Measurements from ENCODE around the gene SCGB1D1.

The SCGB1D1 gene, protein sequence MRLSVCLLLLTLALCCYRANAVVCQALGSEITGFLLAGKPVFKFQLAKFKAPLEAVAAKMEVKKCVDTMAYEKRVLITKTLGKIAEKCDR

DNA sequence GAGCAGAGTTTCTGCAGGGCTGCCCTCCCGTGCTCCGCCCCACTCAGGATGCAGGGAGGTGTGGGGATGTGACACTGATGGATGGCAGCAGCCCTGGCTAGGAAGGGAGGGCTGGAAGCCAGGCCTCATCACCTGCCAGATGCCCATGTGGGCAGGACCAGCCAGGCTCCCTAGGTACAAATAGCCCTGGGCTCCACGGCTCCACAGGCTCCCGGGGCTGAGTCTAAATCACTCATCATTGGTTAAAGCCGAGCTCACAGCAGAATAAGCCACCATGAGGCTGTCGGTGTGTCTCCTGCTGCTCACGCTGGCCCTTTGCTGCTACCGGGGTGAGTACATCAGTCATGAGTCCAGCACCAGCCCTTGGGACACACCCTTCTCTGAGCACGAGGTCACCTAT, at the start of gene SCGB1D1:
SCGB1D1 (plus strand) TSS at position 206 of the 400 bp plus-strand sequence; CDS start at position 275, 69 bp downstream.
- TF ChIP-seq GATA3 (IDR thresholded peaks at IDR 0.05; ENCODE audit: low read depth, low read length), result no peak

GRCh38 chr11:62140304-62141110, 49.5 kb upstream of the SCGB1D1 start:
- TF ChIP-seq GATA3 (IDR thresholded peaks at IDR 0.05; ENCODE audit: low read depth, low read length) (no peak), GATA2 (IDR thresholded peaks at IDR 0.05; ENCODE audit: low read depth, low read length) (no peak)

GRCh38 chr11:62141111-62142042, 48.6 kb upstream of the SCGB1D1 start:
- TF ChIP-seq GATA2 (IDR thresholded peaks at IDR 0.05; ENCODE audit: low read depth, low read length) (no peak), GATA3 (IDR thresholded peaks at IDR 0.05; ENCODE audit: low read depth, low read length) (no peak)

DNA sequence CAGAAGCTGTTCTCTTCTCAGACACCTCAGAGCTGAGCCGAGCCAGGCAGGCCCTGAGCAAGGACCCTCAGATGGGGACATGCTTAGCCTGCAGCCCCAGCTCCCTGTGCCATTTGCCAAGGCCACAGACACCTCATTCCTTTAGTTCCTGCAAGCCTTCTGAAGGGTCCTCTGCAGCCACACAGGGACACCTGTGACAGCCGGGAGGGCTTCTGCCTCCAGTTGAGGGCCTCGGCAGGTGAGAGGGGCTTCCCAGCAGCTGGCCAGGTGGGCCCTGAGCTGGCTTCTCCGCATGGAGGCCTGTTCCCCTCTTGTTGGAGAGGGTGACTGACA, 48.0 kb upstream of the SCGB1D1 start:
- TF ChIP-seq GATA2 (IDR thresholded peaks at IDR 0.05; ENCODE audit: low read depth, low read length) (no peak), GATA3 (IDR thresholded peaks at IDR 0.05; ENCODE audit: low read depth, low read length) (no peak)

- no peak for TF ChIP-seq GATA2 (IDR thresholded peaks at IDR 0.05; ENCODE audit: low read depth, low read length)
- no peak for TF ChIP-seq GATA3 (IDR thresholded peaks at IDR 0.05; ENCODE audit: low read depth, low read length)
Measured at GRCh38 chr11:62142921-62143320, 47.1 kb upstream of the SCGB1D1 start.

DNA sequence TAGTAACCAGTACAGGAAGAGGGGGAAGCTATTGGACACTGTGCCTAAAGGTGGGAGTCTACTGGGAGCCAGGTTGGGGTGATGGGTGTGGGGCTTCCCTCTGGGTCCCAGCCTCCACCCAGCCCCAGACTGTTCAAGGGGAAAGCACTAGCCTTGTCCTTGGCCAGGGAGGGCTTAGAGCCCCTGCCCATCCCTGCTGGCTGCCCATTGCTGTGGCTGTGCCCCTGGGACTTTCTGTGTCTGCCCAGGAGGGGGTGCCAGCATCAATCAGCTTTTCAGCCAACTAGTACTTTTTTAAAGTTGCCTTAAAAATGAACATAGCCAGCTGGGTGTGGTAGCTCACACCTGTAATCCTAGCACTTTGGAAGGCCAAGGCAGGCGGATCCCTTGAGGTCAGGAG, 46.3 kb upstream of the SCGB1D1 start:
- TF ChIP-seq GATA3 (IDR thresholded peaks at IDR 0.05; ENCODE audit: low read depth, low read length) (no peak), GATA2 (IDR thresholded peaks at IDR 0.05; ENCODE audit: low read depth, low read length) (no peak)

GRCh38 chr11:62144641-62145255, 45.3 kb upstream of the SCGB1D1 start:
- TF ChIP-seq GATA3 (IDR thresholded peaks at IDR 0.05; ENCODE audit: low read depth, low read length) (no peak), GATA2 (IDR thresholded peaks at IDR 0.05; ENCODE audit: low read depth, low read length) (no peak)

GRCh38 chr11:62145261-62145871, 44.6 kb upstream of the SCGB1D1 start:
- TF ChIP-seq GATA2 (IDR thresholded peaks at IDR 0.05; ENCODE audit: low read depth, low read length), result no peak
- TF ChIP-seq GATA3 (IDR thresholded peaks at IDR 0.05; ENCODE audit: low read depth, low read length), result no peak

DNA sequence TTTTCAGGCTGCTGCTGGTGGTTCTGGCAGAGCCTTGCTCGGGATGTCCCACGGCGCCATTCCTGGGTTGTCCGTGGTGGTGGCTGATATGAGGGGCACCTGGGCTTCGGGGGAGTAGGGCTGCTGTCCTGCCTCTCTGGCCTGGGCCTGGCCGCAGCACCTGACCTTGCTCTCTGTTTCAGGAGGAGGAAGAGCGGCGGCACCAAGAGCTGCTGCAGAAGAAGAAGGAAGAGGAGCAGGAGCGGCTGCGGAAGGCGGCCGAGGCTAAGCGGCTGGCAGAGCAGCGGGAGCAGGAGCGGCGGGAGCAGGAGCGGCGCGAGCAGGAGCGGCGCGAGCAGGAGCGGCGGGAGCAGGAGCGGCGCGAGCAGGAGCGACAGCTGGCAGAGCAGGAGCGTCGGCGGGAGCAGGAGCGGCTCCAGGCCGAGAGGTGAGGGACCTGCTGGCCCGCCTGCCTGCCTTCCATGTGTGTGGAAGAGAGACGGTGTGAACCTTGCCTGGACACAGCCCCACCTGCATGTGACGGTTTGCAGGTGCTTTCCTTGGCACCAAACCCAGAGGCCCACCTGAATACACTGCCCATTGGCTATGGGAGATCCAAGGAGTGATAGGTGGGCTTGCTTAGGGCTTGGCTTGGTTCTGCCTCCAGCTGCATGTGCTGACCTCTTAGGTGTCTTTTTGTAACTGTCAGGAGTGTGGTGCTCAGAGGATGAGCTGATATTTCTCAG, 43.4 kb upstream of the SCGB1D1 start:
- TF ChIP-seq GATA2 (IDR thresholded peaks at IDR 0.05; ENCODE audit: low read depth, low read length) (no peak), GATA3 (IDR thresholded peaks at IDR 0.05; ENCODE audit: low read depth, low read length) (no peak)

DNA sequence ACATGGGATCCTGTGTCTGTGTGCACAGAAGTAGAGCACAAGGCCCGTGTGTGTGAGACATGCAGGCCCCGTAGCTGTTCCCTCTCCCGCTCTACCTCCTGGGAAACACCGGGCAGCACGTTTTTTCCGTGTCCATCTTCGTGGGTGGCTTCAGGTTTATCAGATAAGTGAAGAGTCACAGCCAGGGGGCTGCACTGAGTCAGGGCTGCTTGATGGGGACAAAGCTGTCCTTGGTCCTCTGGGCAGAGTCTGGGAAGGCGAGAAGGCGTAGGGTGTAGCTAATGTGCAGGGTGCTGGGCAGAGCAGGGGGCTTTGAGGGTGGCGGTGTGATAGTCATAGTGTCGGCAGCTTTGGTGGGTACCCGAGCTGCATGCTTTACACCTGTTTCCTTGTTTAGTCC, 42.5 kb upstream of the SCGB1D1 start:
- TF ChIP-seq GATA3 (IDR thresholded peaks at IDR 0.05; ENCODE audit: low read depth, low read length) (no peak), GATA2 (IDR thresholded peaks at IDR 0.05; ENCODE audit: low read depth, low read length) (no peak)

GRCh38 chr11:62148271-62148980, 41.6 kb upstream of the SCGB1D1 start:
- no peak for TF ChIP-seq GATA3 (IDR thresholded peaks at IDR 0.05; ENCODE audit: low read depth, low read length)
- TF ChIP-seq GATA2 (IDR thresholded peaks at IDR 0.05; ENCODE audit: low read depth, low read length), result no peak

DNA sequence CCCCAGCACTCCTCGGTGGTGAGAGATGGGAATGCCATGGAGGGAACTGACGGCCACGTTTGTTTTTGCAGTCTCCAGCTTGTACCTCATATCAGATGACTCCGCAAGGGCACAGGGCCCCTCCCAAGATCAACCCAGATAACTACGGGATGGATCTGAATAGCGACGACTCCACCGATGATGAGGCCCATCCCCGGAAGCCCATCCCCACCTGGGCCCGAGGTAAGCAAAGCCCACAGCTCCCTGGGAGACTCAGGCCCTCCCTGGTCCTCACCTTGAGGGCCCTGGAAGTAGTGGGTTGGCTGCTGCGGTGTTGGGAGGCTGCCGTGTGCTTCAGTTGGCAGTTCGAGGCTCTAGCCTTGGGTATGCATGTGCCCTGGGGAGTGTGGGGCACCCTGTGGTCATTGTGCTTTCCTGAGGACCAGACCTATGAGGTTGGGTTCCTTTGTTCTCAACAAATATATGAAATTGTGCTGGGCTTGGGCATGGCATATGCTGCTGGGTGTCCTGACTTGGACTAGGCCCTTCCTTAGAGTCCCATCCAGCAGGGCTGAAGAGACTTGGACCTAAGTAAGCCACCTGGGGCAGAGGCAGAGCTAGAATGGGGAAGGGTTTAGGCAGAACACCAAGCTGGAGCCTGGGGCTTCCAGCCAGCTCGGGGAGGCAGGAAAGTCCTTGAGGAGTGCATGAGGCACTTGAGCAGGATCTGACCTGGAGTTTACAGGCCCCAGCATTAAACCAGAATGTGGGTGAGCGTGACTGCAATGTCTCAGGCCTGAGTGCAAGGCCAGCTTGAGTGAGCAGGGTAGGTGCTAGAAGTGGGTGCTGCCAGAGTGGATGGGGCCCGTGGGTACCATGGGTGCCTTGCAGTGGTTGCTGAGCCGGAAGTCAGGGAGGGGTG, 39.8 kb upstream of the SCGB1D1 start:
- TF ChIP-seq GATA3 (IDR thresholded peaks at IDR 0.05; ENCODE audit: low read depth, low read length) (no peak), GATA2 (IDR thresholded peaks at IDR 0.05; ENCODE audit: low read depth, low read length) (no peak)

All from SH-SY5Y (cell line).